ENCODE measurements around the gene PLEKHA5.

- TF ChIP-seq CTCF (IDR thresholded peaks at IDR 0.05) (no peak), FOSL2 (IDR thresholded peaks at IDR 0.05; ENCODE audit: borderline replicate concordance, low read depth) (no peak), MXI1 (IDR thresholded peaks at IDR 0.05; ENCODE audit: low read depth, low read length) (no peak), YY1 (IDR thresholded peaks at IDR 0.05; ENCODE audit: low read depth) (no peak), NRF1 (IDR thresholded peaks at IDR 0.05; ENCODE audit: low read depth, low read length) (no peak), POLR2AphosphoS5 (IDR thresholded peaks at IDR 0.05; ENCODE audit: low read depth, low read length) (no peak), RFX5 (IDR thresholded peaks at IDR 0.05; ENCODE audit: low read length) (no peak), TAF1 (IDR thresholded peaks at IDR 0.05; ENCODE audit: borderline replicate concordance, low read depth, low read length) (no peak), REST (IDR thresholded peaks at IDR 0.05; ENCODE audit: low read depth, low read length) (no peak), JUND (IDR thresholded peaks at IDR 0.05) (no peak), EP300 (IDR thresholded peaks at IDR 0.05; ENCODE audit: borderline replicate concordance in 1 of 2, low read depth in 1 of 2, low read length in 1 of 2) (no peak), RAD21 (IDR thresholded peaks at IDR 0.05; ENCODE audit: low read length) (no peak), ZBTB33 (IDR thresholded peaks at IDR 0.05; ENCODE audit: borderline replicate concordance, low read depth) (no peak)
These were observed 264.9 kb downstream of the PLEKHA5 start for GRCh38 chr12:19394385-19394784.
